ENCODE data around the gene XIRP1.
A peak's percentile ranks its signal among the peaks of the same experiment; 100 is the strongest.

XIRP1 gene

DNA sequence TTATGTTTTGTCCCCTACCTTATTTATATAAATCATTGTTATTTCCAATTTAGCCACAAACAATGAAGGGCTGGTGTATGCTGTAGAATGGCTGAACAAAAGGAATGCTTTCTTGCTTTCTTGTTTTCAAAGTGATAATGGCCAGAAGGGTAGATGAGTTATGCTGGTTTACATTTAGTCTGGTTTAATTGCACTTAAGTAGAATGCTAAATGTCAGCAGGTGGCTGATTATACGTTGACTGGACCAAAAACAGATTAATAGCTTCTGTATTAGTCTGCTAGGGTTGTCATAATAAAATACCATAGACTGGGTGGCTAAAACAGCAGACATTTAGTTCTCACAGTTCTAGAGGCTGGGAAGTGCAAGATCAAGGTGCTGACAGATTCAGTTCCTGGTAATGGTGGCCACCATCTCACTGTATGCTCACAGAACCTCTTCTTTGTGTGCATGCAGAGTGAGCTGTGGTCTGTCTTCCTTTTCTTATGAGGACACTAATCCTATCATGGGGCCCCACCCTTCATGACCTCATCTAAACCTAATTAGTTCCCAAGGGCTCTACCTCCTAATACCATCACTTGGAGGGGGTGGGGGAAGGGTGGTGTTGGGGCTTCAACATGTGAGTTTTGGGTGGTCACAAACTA is 17.1 kb upstream of the XIRP1 start:
- DNase-seq (ENCODE audit: insufficient read length, low spot score) (no peak), FAIRE-seq (no peak)

DNA sequence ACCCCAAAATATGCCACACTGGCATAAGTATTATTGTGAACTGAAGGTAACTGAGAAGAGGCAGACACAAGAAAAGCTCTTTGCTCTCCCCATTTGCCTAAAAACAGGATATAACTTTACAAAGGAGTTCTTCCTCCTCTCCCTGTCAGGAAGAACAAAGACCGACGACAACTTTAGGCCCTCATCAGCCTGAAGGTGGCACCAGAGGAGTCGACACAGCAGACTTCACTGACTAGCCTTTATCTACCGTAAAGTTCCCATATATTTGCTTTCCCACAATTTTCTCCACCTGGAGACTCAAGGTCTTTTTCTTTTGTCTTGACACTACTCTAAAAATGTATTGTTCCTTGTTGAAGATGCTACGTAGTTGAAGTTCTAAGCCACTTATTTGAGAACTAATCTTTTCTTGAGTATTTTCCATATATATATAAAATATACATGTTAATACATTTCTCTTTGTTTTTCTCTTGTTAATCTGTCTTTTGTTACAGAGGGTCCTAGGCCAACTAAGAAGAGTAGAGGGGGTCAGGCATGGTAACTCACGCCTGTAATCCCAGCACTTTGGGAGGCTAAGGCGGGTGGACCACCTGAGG is 16.2 kb upstream of the XIRP1 start:
- FAIRE-seq (no peak), DNase-seq (ENCODE audit: insufficient read length, low spot score) (peak; percentile 49)

DNA sequence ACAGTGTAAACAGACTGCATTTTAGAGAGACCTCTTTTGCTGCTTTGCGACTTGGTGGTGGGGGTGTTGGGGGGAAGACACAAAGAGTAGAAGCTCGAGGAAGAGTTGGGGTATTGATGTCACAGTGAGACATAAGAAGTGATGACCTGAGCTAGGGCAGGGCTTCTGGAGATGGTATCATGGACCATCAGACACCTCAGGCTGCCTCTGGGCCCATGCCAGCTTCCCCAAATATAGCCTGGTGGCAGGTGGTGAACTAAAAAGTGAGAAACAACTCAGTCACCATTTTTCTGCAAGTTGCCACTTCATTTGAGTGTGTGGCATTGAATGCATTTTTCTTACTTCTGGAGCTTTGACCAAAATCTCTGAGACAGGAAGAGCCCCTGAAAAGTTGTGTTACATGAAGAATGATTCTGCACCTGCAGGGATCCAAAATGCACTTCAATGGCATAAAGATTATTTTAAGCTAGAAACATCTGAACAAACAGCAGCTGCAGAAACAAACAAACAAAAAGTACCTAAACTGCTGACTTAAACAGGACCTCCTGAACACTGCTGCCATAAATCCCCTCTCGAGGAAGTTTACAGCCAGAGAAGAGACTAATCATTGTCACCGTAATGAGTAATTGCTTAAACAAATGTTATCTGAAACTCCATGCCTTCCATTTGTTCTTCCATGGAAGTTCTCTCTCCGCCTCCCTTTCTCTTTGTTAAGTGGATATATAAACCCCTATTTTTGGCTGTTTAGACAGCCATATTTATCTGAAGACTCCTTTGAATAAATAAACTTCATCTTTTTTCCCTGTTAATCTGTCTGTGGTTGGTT is 15.2 kb upstream of the XIRP1 start:
- no peak for FAIRE-seq
- DNase-seq (ENCODE audit: insufficient read length, low spot score): no peak

DNA sequence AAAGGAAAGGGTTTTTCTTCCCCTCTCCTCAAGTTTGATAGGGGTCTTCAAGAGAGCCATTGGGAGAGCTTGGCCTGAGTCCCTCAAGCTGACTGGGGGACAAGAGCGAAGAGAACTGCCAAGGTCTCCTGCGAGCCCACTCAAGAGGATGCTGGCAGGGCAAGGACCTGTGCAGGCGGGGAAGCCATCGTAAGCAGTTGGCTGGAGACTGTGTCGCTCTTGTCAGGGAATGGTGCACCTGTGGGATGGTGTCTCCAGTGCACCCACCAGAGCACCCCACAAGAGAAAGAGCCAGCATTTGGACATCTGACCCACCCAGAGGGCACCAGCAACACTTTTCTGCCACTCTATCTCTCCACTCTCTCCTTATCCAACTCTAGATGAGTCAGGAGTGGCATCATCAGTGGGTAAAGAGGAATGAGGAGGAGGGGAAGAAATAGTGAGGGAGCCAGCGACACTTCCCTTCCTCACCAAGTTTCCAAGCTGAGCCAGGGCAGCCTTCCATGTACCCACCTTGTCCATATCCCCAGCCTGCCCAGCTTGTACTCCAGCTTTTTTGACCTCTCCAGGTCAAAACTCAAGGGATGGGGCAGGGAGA is 13.6 kb upstream of the XIRP1 start:
- FAIRE-seq (no peak), DNase-seq (ENCODE audit: insufficient read length, low spot score) (no peak)

DNA sequence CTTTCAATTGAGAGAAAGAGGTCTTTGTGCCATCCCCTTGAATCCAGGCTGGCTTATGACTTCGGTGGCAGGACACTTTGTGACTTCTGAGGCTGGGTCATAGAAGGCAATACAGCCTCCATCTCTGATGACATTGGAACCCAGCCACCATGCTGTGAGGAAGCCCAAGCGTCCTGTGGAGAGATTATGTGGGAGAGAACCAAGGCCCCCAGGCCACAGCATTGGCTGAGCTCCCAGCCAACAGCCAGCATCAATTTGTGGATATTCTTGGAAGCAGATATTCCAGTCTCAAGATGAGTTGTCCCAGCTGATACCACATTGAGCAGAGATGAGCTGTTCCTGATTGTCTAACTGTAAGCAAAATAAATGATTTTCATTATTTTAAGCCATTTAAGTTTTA is 12.7 kb upstream of the XIRP1 start:
- no peak for DNase-seq (ENCODE audit: insufficient read length, low spot score)
- FAIRE-seq: no peak

DNA sequence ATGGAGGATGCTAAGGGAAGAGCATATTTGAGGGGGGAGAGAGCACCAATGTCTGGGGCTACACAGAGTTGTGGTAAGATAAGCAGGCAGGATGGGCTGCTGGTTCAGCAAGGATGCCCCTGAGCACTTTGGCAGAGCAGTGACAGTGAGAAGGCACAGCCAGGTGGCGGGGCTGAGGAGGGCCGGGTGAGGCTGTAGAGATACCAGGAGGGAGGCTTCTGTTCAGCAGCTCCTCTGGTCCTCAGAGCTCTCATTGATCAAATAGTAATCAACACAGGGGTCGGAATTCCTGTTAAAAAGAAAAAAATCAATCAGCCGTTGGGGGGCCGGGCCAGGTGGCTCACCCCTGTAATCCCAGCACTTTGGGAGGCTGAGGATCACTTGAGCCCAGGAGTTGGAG is 11.5 kb upstream of the XIRP1 start:
- FAIRE-seq (no peak), DNase-seq (ENCODE audit: insufficient read length, low spot score) (no peak)

DNA sequence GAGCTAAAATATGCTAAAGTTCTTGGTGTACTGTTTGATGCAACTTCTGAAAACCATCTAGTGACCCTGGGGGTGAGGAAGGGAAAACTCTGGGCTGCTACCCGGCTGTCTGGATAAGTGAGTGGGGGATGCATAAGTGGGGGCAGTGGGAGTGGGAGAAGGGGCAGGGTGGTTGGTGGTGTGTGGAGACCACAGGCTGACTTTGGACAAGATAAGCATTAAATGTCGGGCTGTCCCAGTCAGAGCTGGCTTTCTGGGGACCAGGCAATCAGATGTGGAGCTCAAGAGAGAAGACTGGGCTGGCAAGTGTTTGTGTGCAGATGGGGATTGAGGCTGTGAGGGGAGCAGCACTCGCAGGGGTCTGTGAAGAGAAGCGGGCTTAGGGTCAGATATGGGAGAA is 11.0 kb upstream of the XIRP1 start:
- DNase-seq (ENCODE audit: insufficient read length, low spot score) (no peak), FAIRE-seq (no peak)

DNA sequence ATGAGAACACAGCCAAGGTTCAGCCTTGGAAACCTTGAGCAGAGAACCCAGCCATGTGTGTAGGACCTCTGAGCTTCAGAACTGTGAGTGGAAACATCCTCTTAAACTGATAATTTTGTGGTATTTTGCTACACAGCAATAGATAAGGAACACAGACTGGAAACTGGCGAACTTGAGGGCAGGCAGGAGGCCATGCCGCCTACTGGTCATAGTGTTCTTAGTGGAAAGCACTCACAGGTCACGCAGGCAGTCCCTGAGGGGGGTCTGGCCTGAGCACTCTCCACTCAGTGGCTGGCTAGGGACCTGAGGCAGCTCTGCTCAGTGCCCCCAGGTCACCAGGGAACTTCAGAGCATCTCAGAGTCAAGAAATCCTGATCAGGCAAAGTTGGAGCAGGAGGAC is 9.7 kb upstream of the XIRP1 start:
- FAIRE-seq (no peak), DNase-seq (ENCODE audit: insufficient read length, low spot score) (no peak)

DNA sequence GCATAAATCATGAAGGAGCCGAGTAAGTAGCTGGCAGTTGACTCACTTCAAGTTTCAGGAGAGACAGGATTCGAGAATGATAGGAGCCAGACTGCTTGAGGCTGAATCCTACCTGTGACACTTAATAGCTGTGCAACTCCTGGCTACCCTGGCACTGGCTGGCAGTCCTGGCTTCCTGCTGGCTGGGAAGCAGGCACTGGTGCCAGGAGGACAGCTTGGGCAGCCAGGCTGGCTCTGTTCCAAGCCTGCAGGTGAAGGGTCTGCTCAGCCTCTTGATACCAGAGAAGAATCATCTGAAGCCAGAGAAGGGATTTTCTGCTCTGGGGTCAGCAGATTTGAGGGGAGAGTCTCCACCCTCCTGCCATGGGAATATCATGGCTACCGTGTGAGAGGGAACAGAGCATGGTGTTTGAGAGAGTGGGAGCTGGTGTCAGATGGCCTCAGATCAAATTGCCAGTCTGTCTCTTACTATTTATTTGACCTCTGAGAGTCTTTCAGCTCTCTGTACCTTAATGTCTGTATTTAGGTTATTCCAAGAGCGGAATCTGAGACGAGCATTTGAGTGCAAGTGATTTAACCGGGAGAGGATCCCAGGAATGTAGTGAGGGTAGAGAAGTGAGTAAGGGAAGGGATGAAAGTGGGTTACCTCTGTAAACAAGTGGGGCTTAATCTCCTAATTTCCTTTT is 4.4 kb upstream of the XIRP1 start:
- FAIRE-seq: no peak

DNA sequence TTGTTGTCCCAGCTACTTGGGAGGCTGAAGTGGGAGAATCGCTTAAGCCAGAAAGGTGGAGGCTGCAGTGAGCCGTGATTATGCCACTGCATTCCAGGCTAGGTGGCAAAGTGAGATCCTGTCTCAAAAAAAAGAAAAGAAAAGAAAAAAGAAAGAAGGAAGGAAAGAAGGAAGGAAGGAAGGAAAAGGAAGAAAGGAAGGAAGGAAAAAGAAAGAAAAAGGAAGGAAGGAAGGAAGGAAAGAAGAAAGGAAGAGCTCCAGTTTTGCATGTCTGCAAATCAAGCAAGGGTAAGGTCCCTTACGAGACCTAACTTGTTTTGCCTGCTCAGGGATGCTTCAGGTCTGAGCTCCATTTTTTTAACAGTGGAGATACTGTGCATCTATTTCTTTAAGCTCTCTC is 3.6 kb upstream of the XIRP1 start:
- DNase-seq (ENCODE audit: insufficient read length, low spot score) (no peak), FAIRE-seq (no peak)

More for the DNA sequence above, 4.4 kb upstream of the XIRP1 start:
- DNase-seq (ENCODE audit: insufficient read length, low spot score): no peak

DNA sequence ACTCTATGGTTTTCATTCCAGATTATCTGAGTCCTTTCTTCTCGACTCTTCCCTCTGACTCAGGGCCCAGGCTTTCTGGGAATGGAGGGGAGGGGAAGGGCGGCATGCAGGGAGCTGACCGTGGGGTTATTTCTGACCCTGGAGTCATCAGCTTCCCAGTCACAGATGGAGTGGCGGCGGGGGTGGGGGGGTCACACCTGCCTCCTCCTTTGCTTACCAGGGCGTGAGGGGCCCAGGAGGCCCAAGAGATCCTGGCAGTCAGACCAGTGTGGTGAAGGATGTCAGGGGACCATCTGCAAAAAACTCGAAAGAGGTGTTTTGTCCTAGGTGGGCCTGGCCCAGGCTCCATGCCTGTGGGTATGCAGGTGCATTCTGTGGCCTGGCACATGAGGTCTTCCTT is 996 bp upstream of the XIRP1 start:
- DNase-seq (ENCODE audit: insufficient read length, low spot score): no peak

DNA sequence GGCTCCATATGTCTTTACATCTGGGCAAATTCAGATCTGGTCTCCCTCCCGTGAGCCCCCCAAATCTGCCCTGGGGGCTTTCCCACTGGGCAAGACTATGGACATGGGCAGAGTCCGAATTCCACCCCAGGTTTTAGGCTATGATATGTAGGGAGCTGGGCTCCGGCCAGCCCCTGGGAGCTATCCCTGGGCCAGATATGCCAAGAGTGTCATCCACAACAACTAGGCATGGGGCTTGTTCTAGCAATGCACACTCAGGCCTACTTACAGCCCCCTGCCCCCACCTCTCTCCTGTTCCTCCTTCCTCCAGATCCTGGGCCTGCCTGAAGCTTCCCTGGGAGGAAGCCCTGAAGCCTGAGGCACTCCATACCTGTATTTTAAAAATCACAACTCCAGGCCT is 622 bp downstream of the XIRP1 start:
- DNase-seq (ENCODE audit: insufficient read length, low spot score) (no peak), FAIRE-seq (no peak)

More for the DNA sequence above, 996 bp upstream of the XIRP1 start:
- no peak for FAIRE-seq

DNA sequence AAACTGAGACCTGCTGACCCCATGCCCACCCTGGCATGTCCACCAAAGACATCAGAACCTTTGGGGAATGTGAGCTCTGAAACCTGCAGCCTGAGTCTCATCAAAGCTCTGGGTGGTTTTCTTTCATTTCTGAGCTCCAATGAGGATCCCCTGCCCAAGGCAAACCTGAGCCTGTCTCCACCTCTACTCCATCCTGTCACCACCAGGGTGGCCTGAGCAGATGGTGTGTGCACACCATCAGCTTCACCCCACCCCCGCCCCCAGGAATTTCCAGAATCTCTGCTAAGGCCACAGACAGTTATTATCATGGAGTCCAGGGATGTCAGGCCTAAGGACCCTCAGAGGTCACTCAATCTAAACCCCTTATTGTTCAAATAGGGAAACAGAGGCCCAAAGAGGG is 1.3 kb downstream of the XIRP1 start:
- no peak for DNase-seq (ENCODE audit: insufficient read length, low spot score)
- no peak for FAIRE-seq

DNA sequence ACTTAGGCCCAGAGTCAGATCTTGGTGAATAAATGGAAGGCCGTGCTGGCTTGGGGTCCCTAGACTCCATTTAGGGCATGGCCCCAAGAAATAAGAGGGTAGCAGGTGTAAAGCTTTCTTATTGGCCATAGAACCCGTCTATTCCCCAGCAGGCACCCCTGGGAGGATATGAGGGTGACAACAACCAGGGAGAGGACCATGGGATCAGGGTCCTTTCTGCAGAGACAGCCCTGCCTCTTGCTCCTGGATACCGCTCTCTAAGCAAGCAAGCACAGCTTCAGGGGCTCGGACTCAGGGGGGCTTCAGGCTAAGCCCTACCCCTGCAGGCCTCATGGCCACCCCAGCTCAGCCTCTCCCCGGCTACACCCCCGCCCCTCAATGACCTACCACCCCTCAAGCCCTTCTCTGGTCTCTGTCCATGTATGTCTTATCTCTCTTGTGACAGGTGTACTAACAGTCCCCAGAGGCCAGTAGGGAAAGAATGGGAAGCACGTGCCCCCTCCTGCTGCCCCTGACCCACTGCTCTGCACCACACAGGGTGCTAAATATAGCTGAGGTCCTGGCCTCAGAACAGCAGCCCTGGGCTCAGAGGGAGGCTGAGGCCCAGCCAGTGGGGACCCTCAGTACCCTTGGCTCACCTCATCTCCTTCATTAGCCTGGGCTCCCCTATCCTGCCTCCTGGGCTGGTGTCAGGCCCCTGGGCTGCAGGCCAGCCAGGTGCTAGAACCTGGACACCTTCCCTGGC is 1.9 kb downstream of the XIRP1 start:
- no peak for FAIRE-seq
- no peak for DNase-seq (ENCODE audit: insufficient read length, low spot score)

DNA sequence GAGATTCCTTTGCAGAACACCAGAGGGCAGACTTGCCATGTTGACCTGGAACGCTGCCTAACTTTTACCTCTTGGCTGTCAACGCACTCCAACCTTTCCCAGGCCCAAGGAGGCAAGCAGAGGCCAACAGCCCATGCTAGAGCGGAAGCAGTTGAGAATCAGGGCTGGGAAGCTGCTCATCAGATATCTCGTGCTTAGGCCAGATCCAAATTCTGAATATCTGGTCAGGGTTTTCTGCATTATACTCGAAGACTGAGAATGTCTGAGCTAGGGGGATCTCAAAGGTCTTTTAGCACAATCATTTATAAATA is 2.5 kb downstream of the XIRP1 start:
- FAIRE-seq: peak; percentile 79
- DNase-seq (ENCODE audit: insufficient read length, low spot score): peak; percentile 65

DNA sequence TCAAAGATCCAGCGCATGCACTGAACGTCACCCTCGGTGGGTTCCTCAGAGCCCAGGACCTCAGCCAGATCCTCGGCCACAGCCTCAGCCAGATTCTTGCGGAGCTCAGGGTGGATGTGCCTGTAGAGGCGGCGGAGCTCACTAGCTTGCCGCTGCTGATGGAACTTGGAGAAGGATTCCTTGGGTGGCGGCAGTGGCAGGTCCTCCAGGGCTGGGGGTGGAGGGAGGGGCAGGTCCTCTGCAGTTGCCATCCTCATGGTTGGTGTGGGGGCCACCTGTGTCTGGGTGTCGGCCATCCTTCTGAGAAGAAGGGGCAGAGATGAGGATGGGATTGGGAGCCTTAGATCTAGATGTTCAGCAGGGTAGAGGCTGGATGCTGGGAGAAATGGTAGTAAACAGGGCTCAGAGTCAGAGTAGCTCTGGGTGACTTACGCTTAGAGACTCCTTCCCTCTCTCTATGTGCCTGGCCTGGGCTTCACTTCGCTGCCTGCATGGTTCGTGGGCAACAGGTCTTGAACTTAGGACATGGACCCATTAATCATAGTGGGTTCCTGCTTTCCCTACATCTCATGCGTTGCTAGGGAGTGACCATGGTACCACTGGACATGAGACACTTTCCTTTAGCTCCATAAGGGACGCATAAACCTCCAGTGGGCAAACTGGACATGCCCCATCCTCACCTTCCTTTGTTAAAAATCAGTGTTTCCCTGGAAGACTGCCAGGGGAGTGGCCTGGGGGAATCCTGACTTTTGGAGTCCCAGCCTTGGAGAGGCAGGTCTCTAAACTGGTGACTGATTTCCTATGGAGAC is 3.0 kb downstream of the XIRP1 start:
- DNase-seq (ENCODE audit: insufficient read length, low spot score): no peak
- no peak for FAIRE-seq

DNA sequence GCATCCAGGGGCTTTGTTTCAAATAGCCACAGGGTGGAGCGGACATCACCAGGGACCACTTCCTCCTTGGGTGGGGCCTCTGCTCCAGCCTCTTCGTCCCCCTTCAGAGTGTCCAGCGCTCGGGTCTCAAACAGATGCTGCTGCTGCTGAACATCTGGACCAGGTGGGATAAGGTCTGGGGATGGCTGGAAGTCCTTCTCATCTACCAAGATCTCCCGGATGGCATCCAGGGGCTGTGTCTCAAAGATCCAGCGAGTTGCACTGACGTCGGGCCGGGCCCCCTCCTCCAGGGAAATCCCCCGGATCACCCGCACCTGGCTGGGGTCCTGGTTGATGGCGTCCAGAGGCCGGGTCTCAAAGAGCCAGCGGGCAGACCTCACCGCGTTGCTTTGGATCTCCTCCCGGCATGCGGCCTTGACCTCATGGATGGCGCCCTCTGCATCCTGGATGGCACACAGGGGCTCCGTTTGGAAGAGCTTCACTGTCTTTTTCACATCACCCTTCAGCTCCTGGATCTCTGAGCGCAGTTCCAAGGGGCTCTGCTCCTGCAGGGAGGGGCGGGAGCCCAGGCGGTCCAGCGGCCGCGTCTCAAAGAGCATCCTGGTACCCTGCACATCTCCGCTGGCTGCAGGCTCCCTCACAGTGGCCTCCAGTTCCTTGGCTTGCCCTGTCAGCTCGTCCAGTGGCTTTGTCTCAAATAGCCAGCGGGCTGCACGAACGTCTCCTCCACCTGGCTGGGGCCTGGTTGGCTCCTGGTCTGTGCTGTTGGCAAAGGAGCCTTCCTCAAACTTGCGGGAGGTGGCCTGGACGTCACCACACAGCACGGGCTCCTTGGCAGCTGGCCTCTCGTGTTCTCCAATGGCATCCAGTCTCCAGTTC is 3.9 kb downstream of the XIRP1 start:
- DNase-seq (ENCODE audit: insufficient read length, low spot score): no peak
- FAIRE-seq: no peak

DNA sequence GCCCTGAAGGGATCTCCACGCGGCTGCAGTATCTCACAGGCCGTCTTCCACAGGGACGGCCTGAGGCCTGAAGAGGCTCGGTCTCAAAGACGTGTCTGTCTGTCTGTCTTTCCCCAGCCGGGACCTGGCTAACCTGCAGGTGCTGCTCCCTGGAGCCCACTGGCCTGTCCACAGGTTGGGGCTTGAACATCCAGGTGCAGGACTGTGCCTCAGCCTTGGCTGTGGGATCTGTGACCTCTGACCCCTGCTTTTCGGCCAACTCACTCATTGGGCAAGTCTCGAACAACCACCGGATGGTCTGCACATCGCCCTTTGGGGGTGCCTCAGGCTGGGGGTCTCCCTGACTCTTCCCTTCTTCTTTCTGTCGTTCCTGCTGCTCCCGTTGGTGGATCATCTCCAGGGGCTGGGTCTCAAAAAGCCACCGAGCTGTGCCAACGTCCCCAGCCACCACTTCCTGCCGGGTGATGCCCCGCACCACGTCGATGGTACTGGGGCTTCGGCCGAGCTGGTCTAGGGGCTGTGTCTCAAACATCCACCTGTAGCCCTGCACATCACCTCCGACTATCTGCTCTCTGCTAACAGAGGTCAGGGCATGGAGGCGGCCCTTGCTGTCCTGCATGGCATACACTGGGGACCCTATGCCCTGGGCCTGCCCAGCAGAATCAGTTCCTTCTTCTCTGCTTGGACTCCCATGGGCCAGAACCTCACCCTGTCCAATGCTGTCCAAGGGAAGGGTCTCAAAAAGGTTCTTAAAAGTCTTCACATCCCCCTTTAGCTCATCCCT is 4.8 kb downstream of the XIRP1 start:
- no peak for FAIRE-seq
- DNase-seq (ENCODE audit: insufficient read length, low spot score): no peak
